RWPE2 (cell line): ENCODE results near the gene PSENEN.
A peak's percentile ranks its signal among the peaks of the same experiment; 100 is the strongest.

Experiments used
- ATAC-seq: fragments of 200-7000 bp; cut with Tn5 transposase; 3 replicates; pipeline ENCODE4 v1.9.1; 2021; ENCODE audit warnings: low read depth
- DNase-seq: peaks from one replicate; pipeline ENCODE4 v3.0.0-alpha.2; 2020; ENCODE audit warnings: low spot score
- H3K27ac ChIP-seq: fragments of 450-650 bp; 2 replicates; pipeline ENCODE4 v1.5.1; 2017; ENCODE audit warnings: mild to moderate bottlenecking; ENCODE audit not compliant: poor library complexity, severe bottlenecking
- H3K27me3 ChIP-seq: fragments of 250-450 bp; sonication (Bioruptor Pico); 2 replicates; pipeline ENCODE4 v1.5.1; 2021; ENCODE audit warnings: mild to moderate bottlenecking, moderate library complexity; ENCODE audit not compliant: insufficient read depth, poor library complexity, severe bottlenecking
- H3K36me3 ChIP-seq: fragments of 250-450 bp; sonication (Bioruptor Pico); 2 replicates; pipeline ENCODE4 v1.5.1; 2020; ENCODE audit warnings: low read depth, mild to moderate bottlenecking, moderate library complexity
- H3K4me1 ChIP-seq: fragments of 250-450 bp; sonication (Bioruptor Pico); 2 replicates; pipeline ENCODE4 v1.5.1; 2021; ENCODE audit warnings: mild to moderate bottlenecking, moderate library complexity; ENCODE audit not compliant: insufficient read depth, poor library complexity, severe bottlenecking
- H3K4me3 ChIP-seq: fragments of 250-450 bp; sonication (Bioruptor Pico); 2 replicates; pipeline ENCODE4 v1.5.1; 2021; ENCODE audit warnings: mild to moderate bottlenecking, moderate library complexity; ENCODE audit not compliant: severe bottlenecking
- H3K9me3 ChIP-seq: fragments of 250-450 bp; sonication (Bioruptor Pico); 2 replicates; pipeline ENCODE4 v1.5.1; 2021; ENCODE audit warnings: mild to moderate bottlenecking, moderate library complexity; ENCODE audit not compliant: severe bottlenecking
- TF ChIP-seq, protein P1 (sequence below): fragments of 450-650 bp; IDR thresholded peaks from one replicate; pipeline ENCODE4 v1.5.1; 2017; ENCODE audit warnings: mild to moderate bottlenecking, moderate library complexity; ENCODE audit not compliant: poor library complexity, severe bottlenecking

The PSENEN gene

DNA sequence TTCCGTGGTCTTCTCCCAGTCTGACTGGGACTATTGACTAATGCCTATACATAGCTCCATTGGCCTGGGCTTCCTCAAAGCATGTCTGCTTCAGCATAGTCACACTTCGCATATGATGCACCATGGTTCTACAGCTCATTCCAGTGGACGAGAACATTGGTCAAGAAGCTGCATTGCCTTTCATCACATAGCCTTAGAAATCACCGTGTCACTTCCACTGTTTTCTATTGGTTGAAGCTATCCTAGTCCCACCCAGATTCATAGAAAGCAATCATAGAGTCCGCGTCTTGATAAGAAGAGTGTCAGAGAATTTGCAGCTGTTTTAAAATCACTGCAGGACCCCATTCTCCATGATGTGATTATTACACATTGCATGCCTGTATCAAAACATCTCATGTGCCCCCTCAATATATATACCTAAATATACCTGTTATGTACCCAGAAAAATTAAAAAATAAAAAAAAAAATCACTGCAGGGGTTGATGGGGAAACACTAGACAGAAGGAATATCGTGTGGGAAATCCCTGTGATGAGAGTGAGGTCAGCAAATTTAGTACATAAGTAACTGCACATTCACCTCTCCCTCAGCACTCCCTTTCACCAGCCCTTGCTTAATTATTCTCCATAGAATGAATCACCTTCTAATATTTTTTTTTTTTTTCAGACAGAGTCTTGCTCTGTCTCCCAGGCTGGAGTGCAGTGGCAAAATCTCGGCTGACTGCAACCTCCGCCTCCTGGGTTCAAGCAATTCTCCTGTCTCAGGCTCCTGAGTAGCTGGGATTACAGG is 27.8 kb downstream of the PSENEN start:
- no peak overlapping the region for H3K4me3 ChIP-seq
- H3K9me3 ChIP-seq, result peaks cover 2% of the 10 kb centered on the region
- no peaks in the 10 kb centered on the region for H3K27me3 ChIP-seq
- DNase-seq (no peak), ATAC-seq (no peak)
- peaks cover 3% of the 10 kb centered on the region for H3K4me1 ChIP-seq
- no peaks in the 10 kb centered on the region for H3K36me3 ChIP-seq
- TF ChIP-seq, protein P1, sequence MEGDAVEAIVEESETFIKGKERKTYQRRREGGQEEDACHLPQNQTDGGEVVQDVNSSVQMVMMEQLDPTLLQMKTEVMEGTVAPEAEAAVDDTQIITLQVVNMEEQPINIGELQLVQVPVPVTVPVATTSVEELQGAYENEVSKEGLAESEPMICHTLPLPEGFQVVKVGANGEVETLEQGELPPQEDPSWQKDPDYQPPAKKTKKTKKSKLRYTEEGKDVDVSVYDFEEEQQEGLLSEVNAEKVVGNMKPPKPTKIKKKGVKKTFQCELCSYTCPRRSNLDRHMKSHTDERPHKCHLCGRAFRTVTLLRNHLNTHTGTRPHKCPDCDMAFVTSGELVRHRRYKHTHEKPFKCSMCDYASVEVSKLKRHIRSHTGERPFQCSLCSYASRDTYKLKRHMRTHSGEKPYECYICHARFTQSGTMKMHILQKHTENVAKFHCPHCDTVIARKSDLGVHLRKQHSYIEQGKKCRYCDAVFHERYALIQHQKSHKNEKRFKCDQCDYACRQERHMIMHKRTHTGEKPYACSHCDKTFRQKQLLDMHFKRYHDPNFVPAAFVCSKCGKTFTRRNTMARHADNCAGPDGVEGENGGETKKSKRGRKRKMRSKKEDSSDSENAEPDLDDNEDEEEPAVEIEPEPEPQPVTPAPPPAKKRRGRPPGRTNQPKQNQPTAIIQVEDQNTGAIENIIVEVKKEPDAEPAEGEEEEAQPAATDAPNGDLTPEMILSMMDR, result no peak
- no peak overlapping the region for H3K27ac ChIP-seq

DNA sequence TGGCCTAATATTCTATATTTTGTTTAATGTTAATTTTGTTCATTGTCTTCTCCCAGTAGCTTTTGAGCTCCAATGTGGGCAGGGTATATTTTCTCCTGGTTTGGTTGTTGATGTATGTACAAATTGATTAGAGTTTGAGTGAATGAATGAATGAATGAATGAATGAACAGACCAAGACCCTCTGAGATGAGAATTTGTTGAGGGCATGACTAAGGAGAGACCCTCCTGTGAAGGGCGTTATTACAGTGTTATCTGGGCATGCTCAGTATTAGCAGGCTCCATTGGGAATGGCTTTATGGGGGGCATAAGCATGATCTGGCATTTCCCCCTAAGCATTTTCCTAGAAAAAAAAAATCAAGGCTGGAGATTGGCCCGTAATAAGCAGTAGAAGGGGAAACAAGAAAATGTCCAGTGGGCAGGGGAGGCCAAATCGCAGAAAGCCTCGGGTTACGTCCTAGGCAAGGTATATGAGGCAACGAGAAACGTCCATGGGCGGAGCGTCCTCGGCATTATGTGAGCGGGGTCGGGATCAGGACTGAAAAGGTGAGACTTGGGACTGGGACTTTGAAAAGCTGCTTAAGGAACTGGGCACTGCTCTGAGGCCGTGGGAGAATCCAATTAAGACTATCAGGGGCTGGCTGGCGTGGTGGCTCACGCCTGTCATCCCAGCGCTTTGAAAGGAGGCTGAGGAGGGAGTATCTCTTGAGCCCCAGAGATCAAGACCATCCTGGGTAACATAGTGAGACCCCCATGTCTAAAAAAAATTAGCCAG is 29.0 kb downstream of the PSENEN start:
- Histone ChIP-seq H3K4me1 (peaks cover 3% of the 10 kb centered on the region), H3K36me3 (no peaks in the 10 kb centered on the region), H3K9me3 (peaks cover 2% of the 10 kb centered on the region), H3K27ac (no peak overlapping the region), H3K27me3 (no peaks in the 10 kb centered on the region), H3K4me3 (peak overlapping the region; percentile 63)
- no peak for ATAC-seq
- TF ChIP-seq, protein P1, result no peak
- DNase-seq, result no peak

DNA sequence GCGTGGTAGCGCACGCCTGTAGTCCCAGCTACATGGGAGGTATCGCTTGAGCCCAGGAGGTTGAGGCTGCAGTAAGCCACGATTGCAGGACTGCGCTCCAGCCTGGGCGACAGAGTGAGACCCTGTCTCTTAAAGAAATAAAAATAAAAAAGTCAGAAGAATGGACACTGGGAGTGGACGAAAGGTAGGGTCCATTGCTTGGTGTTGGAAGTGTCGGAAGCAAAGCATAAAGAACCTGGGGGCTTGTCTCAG is 29.5 kb downstream of the PSENEN start:
- Histone ChIP-seq H3K36me3 (no peaks in the 10 kb centered on the region), H3K9me3 (peaks cover 2% of the 10 kb centered on the region), H3K27ac (no peak overlapping the region), H3K4me3 (peak overlapping the region; percentile 63), H3K27me3 (no peaks in the 10 kb centered on the region), H3K4me1 (peaks cover 3% of the 10 kb centered on the region)
- TF ChIP-seq, protein P1, result no peak
- ATAC-seq (no peak), DNase-seq (no peak)

- peaks cover 3% of the 10 kb centered on the region for H3K4me1 ChIP-seq
- peak; percentile 89 for ATAC-seq
- DNase-seq, result peak; percentile 99
- no peaks in the 10 kb centered on the region for H3K27me3 ChIP-seq
- peak within 1 kb of the TSS; percentile 9 for H3K27ac ChIP-seq
- H3K4me3 ChIP-seq, result peak within 1 kb of the TSS; percentile 63
- no peaks in the 10 kb centered on the region for H3K36me3 ChIP-seq
- H3K9me3 ChIP-seq, result peaks cover 2% of the 10 kb centered on the region
- TF ChIP-seq, protein P1, result no peak
Observed at GRCh38 chr19:35775298-35776101, 30.0 kb downstream of the PSENEN start, which contains the start of gene ARHGAP33. TSS of gene ARHGAP33 (plus strand) at chr19:35775564. CDS start at chr19:35775659, 95 bp downstream.
